Omental fat pad (tissue), 4 donors: Measurements from ENCODE around the gene PDZD2. TPM values are rescaled to one million over a fixed set of nuclear protein-coding genes. Genes with fewer than 3 reads are reported as not detected.
"Not testable (repeated sequence)": the region's sequence is repeated elsewhere in the genome, so short reads cannot be mapped to it uniquely, and the experiment has no call there.

Experiments
- ATAC-seq: fragments of 150-250 bp; one replicate; pipeline ENCODE4 v1.9.1; 2016; ENCODE audit warnings: mild to moderate bottlenecking, moderate library complexity; ENCODE audit not compliant: low FRiP score
- DNase-seq: peaks from one replicate; pipeline ENCODE4 v3.0.0-alpha.2; 2019; ENCODE audit warnings: low spot score
- CTCF ChIP-seq, 3 donors: fragments of 450-650 bp; IDR thresholded peaks; one replicate each; pipeline ENCODE4 v1.5.1; 2016 to 2017; ENCODE audit warnings: antibody characterized with exemption in 3 of 3, mild to moderate bottlenecking in 3 of 3, moderate library complexity in 2 of 3
- total RNA-seq, 4 donors: library from RNA; depleted of rRNA; stranded (reverse); fragments of >200 nt; gene quantifications; one replicate each; pipeline ENCODE4 v1.1.0, GENCODE V29; 2016

The PDZD2 gene
- total RNA-seq, 4 donors from 2014 or later: 43.5 to 113 (median 55.7) TPM

- TF ChIP-seq CTCF (IDR thresholded peaks at IDR 0.05): no peak
- ATAC-seq (no peak), DNase-seq (no peak)
Observed at GRCh38 chr5:31728039-31728438, 89.1 kb downstream of the PDZD2 start.

- not testable (repeated sequence) for ATAC-seq, DNase-seq
Observed at GRCh38 chr5:31728806-31729205, 89.9 kb downstream of the PDZD2 start.

- no peak for DNase-seq
- ATAC-seq: no peak
- TF ChIP-seq CTCF (IDR thresholded peaks at IDR 0.05): no peak
Observed at GRCh38 chr5:31730139-31730538, 91.2 kb downstream of the PDZD2 start.

GRCh38 chr5:31731016-31731415, 92.1 kb downstream of the PDZD2 start:
- ATAC-seq: no peak
- TF ChIP-seq CTCF (IDR thresholded peaks at IDR 0.05): no peak
- DNase-seq: no peak

- no peak for TF ChIP-seq CTCF (IDR thresholded peaks at IDR 0.05)
- DNase-seq: no peak
- ATAC-seq: no peak
Observed at GRCh38 chr5:31731710-31732301, 92.9 kb downstream of the PDZD2 start.

GRCh38 chr5:31732821-31733220, 93.9 kb downstream of the PDZD2 start:
- ATAC-seq, DNase-seq: not testable (repeated sequence)

- no peak for TF ChIP-seq CTCF (IDR thresholded peaks at IDR 0.05)
- DNase-seq: no peak
- ATAC-seq: no peak
Observed at GRCh38 chr5:31733371-31733770, 94.4 kb downstream of the PDZD2 start.

GRCh38 chr5:31736127-31736526, 97.2 kb downstream of the PDZD2 start:
- DNase-seq (no peak), ATAC-seq (no peak)
- no peak for TF ChIP-seq CTCF (IDR thresholded peaks at IDR 0.05)
